Vagina (tissue), 2 donors: ENCODE results near the gene ASB10.

Experiments used
- POLR2A ChIP-seq, 2 donors: fragments of 450-650 bp; IDR thresholded peaks; one replicate each; pipeline ENCODE4 v1.6.1; 2017; ENCODE audit warnings: antibody characterized with exemption in 2 of 2, mild to moderate bottlenecking in 2 of 2, moderate library complexity in 2 of 2
- POLR2AphosphoS5 ChIP-seq, 2 donors: sonication (generic); formaldehyde crosslinking; IDR thresholded peaks; one replicate each; pipeline ENCODE4 v1.9.0; 2017; ENCODE audit warnings: antibody characterized with exemption in 2 of 2, mild to moderate bottlenecking in 2 of 2, low read depth in 1 of 2; ENCODE audit not compliant: insufficient read depth in 1 of 2
- TF ChIP-seq, protein P1 (sequence below), 3 experiments: fragments of 450-650 bp in 2 of 3; fragments of 200-600 bp in 1 of 3; sonication (generic) in 1 of 3; IDR thresholded peaks; one replicate each; pipeline ENCODE4 v1.5.1; 2017 to 2019; ENCODE audit warnings: antibody characterized with exemption in 3 of 3, mild to moderate bottlenecking in 2 of 3, moderate library complexity in 2 of 3

DNA sequence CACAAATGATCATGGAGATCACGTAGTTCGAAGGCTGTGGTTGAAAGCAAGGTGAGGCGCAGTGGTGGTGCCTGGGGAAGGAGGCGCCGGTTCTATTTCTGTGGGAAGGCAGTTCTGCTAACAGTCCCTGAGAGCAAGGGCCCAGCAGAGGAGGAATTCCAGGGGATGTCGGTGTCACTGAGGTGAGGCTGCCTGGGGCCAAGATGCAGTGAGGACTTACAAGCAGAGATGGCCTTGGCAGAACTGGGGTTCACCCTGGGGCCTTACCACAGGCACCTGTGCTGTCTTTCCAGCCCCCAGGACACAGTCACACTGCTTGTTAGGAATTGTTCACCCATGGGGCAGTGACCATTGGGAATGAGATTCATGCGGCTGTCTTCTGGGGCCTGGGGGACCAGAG is 46.2 kb downstream of the ASB10 start:
- TF ChIP-seq, protein P1, sequence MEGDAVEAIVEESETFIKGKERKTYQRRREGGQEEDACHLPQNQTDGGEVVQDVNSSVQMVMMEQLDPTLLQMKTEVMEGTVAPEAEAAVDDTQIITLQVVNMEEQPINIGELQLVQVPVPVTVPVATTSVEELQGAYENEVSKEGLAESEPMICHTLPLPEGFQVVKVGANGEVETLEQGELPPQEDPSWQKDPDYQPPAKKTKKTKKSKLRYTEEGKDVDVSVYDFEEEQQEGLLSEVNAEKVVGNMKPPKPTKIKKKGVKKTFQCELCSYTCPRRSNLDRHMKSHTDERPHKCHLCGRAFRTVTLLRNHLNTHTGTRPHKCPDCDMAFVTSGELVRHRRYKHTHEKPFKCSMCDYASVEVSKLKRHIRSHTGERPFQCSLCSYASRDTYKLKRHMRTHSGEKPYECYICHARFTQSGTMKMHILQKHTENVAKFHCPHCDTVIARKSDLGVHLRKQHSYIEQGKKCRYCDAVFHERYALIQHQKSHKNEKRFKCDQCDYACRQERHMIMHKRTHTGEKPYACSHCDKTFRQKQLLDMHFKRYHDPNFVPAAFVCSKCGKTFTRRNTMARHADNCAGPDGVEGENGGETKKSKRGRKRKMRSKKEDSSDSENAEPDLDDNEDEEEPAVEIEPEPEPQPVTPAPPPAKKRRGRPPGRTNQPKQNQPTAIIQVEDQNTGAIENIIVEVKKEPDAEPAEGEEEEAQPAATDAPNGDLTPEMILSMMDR (IDR thresholded peaks at IDR 0.05): no peak
- TF ChIP-seq POLR2A (IDR thresholded peaks at IDR 0.05) (no peak), POLR2AphosphoS5 (IDR thresholded peaks at IDR 0.05; ENCODE audit: insufficient read depth in 1 of 2, low read depth in 1 of 2) (no peak)
